OCI-LY7 (cell line): ENCODE results near the gene SRPRA. TPM values are rescaled to one million over a fixed set of nuclear protein-coding genes. Genes with fewer than 3 reads are reported as not detected.

Experiments used
- BruUV-seq: library from RNA; stranded (reverse); fragments of 400-500 nt; replicated peaks from 2 replicates; lab custom pipeline; 2021; lab: Mats Ljungman, UMichigan
- CTCF ChIA-PET: fragments of 300-600 bp; sonication (Branson Sonifier 250); formaldehyde crosslinking; loops from one replicate; lab custom pipeline; 2022; ENCODE audit warnings: antibody characterized with exemption; ENCODE audit not compliant: unreplicated experiment; lab: Charles Lee
- POLR2A ChIA-PET: fragments of 300-600 bp; sonication (Branson Sonifier 250); formaldehyde crosslinking; loops from one replicate; lab custom pipeline; 2022; ENCODE audit warnings: antibody characterized with exemption; lab: Charles Lee
- DNase-seq: peaks from one replicate; pipeline ENCODE4 v3.0.0-alpha.2; 2015; ENCODE audit warnings: low spot score
- H2AFZ ChIP-seq: fragments of 200-600 bp; sonication (generic), shearing (Covaris generic); 2 replicates; pipeline ENCODE4 v1.6.1; 2014; ENCODE audit warnings: mild to moderate bottlenecking, antibody characterized with exemption, low read length, moderate library complexity
- H3K27ac ChIP-seq: fragments of 200-600 bp; sonication (generic); 2 replicates; pipeline ENCODE4 v1.5.1; 2014; ENCODE audit warnings: mixed run types, low read depth, mild to moderate bottlenecking, moderate library complexity, low read length, inconsistent platforms; ENCODE audit not compliant: poor library complexity, severe bottlenecking
- H3K36me3 ChIP-seq: fragments of 200-600 bp; sonication (generic); 2 replicates; pipeline ENCODE4 v1.6.1; 2014; ENCODE audit warnings: mild to moderate bottlenecking, antibody characterized with exemption, low read length, moderate library complexity, mixed read lengths; ENCODE audit not compliant: insufficient read depth
- H3K4me1 ChIP-seq: fragments of 200-600 bp; sonication (generic); 2 replicates; pipeline ENCODE4 v1.5.1; 2014; ENCODE audit warnings: mild to moderate bottlenecking, low read length; ENCODE audit not compliant: insufficient read depth, poor library complexity, severe bottlenecking
- H3K4me2 ChIP-seq: fragments of 200-600 bp; sonication (generic); 2 replicates; pipeline ENCODE4 v1.6.1; 2014; ENCODE audit warnings: mild to moderate bottlenecking, low read length
- H3K4me3 ChIP-seq: fragments of 200-600 bp; sonication (generic); 2 replicates; pipeline ENCODE4 v1.5.1; 2014; ENCODE audit warnings: mild to moderate bottlenecking, low read depth, low read length; ENCODE audit not compliant: poor library complexity, severe bottlenecking
- H3K79me2 ChIP-seq: fragments of 200-600 bp; sonication (generic); 2 replicates; pipeline ENCODE4 v1.6.1; 2016; ENCODE audit warnings: low read depth, mild to moderate bottlenecking, low read length, moderate library complexity, mixed read lengths; ENCODE audit not compliant: insufficient read depth
- H3K9me2 ChIP-seq: fragments of 200-600 bp; sonication (generic); 2 replicates; pipeline ENCODE4 v1.6.1; 2016; ENCODE audit warnings: mild to moderate bottlenecking, low read length, mixed read lengths; ENCODE audit not compliant: insufficient read depth
- H3K9me3 ChIP-seq: fragments of 200-600 bp; sonication (generic); 2 replicates; pipeline ENCODE4 v1.6.1; 2014; ENCODE audit warnings: mild to moderate bottlenecking, mixed run types, low read length, mixed read lengths
- H4K20me1 ChIP-seq: fragments of 200-600 bp; sonication (generic); 2 replicates; pipeline ENCODE4 v1.6.1; 2014; ENCODE audit warnings: mild to moderate bottlenecking, antibody characterized with exemption, low read length, moderate library complexity, mixed read lengths; ENCODE audit not compliant: insufficient read depth
- EZH2phosphoT487 ChIP-seq: fragments of 200-600 bp; sonication (generic); IDR thresholded peaks from 2 replicates; pipeline ENCODE4 v1.6.1; 2018; ENCODE audit warnings: low read depth, borderline replicate concordance, mild to moderate bottlenecking, mixed run types, antibody characterized with exemption, low read length, moderate library complexity, mixed read lengths
- intact Hi-C: fragments of 100-400 bp; cut with micrococcal nuclease; formaldehyde crosslinking; loops from one replicate; pipeline ENCODE4 v1.10.0; 2022; ENCODE audit not compliant: unreplicated experiment
- total RNA-seq, 2 experiments: library from RNA; depleted of rRNA in 1 of 2; stranded (reverse); fragments of >200 nt in 1 of 2; shearing (Covaris generic) in 1 of 2; gene quantifications; 2 replicates each; pipeline ENCODE4 v1.2.3, GENCODE V29; 2014 to 2022
- TF ChIP-seq, protein P1 (sequence below): fragments of 200-600 bp; sonication (generic); conservative IDR thresholded peaks from 2 replicates; pipeline ENCODE4 v1.5.1; 2014; ENCODE audit warnings: mild to moderate bottlenecking, antibody characterized with exemption, low read length, moderate library complexity, mixed read lengths

Gene SRPRA
- total RNA-seq, 2 experiments from 2014 or later = 62.9 to 100 TPM

DNA sequence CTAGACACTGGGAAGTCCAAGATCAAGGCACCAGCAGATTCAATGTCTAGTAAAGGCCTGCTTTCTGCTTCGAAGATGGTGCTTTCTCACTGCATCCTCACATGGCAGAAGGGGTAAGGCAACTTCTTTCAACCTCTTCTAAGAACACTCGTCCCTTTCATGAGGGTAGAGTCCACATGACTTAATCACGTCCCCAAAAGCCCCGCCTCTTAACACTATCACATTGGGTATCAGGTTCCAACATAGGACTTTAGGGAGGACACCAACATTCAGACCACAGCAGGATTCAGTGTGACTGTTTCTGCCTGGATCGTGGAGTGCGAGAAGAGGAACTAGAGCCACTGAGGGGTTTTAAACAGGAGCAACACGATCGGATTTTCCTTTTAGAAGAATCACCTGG, 10.5 kb upstream of the SRPRA start:
- no peaks in the 10 kb centered on the region for H3K9me3 ChIP-seq
- no peak overlapping the region for H3K4me2 ChIP-seq
- no peaks in the 10 kb centered on the region for H3K9me2 ChIP-seq
- intact Hi-C loops = no loop called here
- no peak overlapping the region for H2AFZ ChIP-seq
- H4K20me1 ChIP-seq = no peaks in the 10 kb centered on the region
- no peak overlapping the region for H3K4me3 ChIP-seq
- ChIA-PET POLR2A (interaction anchor here (1.1 kb wide), 1 partner anchor 9 kb away, joined by 3 read pairs; no protein-coding TSS in a partner anchor), CTCF (no interaction called here)
- TF ChIP-seq, protein P1, sequence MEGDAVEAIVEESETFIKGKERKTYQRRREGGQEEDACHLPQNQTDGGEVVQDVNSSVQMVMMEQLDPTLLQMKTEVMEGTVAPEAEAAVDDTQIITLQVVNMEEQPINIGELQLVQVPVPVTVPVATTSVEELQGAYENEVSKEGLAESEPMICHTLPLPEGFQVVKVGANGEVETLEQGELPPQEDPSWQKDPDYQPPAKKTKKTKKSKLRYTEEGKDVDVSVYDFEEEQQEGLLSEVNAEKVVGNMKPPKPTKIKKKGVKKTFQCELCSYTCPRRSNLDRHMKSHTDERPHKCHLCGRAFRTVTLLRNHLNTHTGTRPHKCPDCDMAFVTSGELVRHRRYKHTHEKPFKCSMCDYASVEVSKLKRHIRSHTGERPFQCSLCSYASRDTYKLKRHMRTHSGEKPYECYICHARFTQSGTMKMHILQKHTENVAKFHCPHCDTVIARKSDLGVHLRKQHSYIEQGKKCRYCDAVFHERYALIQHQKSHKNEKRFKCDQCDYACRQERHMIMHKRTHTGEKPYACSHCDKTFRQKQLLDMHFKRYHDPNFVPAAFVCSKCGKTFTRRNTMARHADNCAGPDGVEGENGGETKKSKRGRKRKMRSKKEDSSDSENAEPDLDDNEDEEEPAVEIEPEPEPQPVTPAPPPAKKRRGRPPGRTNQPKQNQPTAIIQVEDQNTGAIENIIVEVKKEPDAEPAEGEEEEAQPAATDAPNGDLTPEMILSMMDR = no peak
- no peak for TF ChIP-seq EZH2phosphoT487
- H3K36me3 ChIP-seq = peaks cover 38% of the 10 kb centered on the region
- H3K27ac ChIP-seq = no peak overlapping the region
- BruUV-seq = no TSS peak
- H3K79me2 ChIP-seq = no peaks in the 10 kb centered on the region
- peaks cover 26% of the 10 kb centered on the region for H3K4me1 ChIP-seq
- no peak for DNase-seq

DNA sequence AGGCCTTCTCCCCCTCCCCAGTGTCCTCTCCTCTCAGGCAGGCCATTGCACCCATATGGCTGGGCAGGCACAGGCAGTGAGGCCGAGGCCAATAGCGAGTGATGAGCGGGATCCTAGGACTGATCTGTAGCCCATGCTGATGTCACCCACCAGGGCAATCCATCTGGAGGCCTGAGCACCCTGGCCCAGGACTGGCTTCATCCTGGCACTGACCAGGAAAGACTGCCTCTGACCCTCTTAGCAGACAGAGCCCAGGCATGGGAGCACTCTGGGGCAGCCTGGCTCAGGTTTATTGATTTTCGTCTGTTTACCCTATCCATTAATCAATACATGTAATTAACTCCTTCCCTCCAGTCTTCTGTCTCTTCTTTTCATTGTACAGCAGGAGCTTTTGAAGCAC, 9.1 kb upstream of the SRPRA start:
- POLR2A ChIA-PET = no interaction called here
- no peak overlapping the region for H2AFZ ChIP-seq
- intact Hi-C loops = no loop called here
- H3K36me3 ChIP-seq = peaks cover 52% of the 10 kb centered on the region
- no peaks in the 10 kb centered on the region for H4K20me1 ChIP-seq
- no peak for DNase-seq
- CTCF ChIA-PET = no interaction called here
- no peak overlapping the region for H3K27ac ChIP-seq
- H3K4me2 ChIP-seq = no peak overlapping the region
- H3K79me2 ChIP-seq = no peaks in the 10 kb centered on the region
- no peaks in the 10 kb centered on the region for H3K9me2 ChIP-seq
- no peak overlapping the region for H3K4me3 ChIP-seq
- BruUV-seq = no TSS peak
- H3K9me3 ChIP-seq = no peaks in the 10 kb centered on the region
- TF ChIP-seq, protein P1 = no peak
- TF ChIP-seq EZH2phosphoT487 = no peak
- H3K4me1 ChIP-seq = peaks cover 16% of the 10 kb centered on the region

DNA sequence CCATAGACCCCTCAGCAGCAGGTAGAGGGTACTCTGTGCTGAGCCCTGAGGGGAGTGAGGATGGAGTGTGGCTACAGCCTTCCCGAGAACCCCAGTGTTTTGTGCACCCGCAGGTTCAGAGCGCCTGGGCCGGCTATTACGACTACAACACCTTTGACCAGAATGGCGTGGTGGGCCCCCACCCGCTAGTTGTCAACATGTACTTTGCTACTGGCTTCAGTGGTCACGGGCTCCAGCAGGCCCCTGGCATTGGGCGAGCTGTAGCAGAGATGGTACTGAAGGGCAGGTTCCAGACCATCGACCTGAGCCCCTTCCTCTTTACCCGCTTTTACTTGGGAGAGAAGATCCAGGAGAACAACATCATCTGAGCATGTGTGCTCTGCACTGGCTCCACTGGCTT, 8.6 kb upstream of the SRPRA start:
- Histone ChIP-seq H3K27ac (no peak overlapping the region), H2AFZ (no peak overlapping the region), H3K79me2 (no peaks in the 10 kb centered on the region), H4K20me1 (no peaks in the 10 kb centered on the region), H3K4me2 (no peak overlapping the region), H3K4me1 (peaks cover 12% of the 10 kb centered on the region), H3K9me2 (no peaks in the 10 kb centered on the region), H3K9me3 (no peaks in the 10 kb centered on the region), H3K4me3 (no peak overlapping the region), H3K36me3 (peaks cover 54% of the 10 kb centered on the region)
- ChIA-PET CTCF (no interaction called here), POLR2A (no interaction called here)
- no peak for TF ChIP-seq EZH2phosphoT487
- TF ChIP-seq, protein P1 = no peak
- intact Hi-C loops = no loop called here
- BruUV-seq = no TSS peak
- DNase-seq = no peak
